ENCODE data around the gene GMEB1. TPM values are rescaled to one million over a fixed set of nuclear protein-coding genes. Genes with fewer than 3 reads are reported as not detected.

The GMEB1 gene
- polyA plus RNA-seq, 1 donor from 2014 or later, result 4.9 TPM

DNA sequence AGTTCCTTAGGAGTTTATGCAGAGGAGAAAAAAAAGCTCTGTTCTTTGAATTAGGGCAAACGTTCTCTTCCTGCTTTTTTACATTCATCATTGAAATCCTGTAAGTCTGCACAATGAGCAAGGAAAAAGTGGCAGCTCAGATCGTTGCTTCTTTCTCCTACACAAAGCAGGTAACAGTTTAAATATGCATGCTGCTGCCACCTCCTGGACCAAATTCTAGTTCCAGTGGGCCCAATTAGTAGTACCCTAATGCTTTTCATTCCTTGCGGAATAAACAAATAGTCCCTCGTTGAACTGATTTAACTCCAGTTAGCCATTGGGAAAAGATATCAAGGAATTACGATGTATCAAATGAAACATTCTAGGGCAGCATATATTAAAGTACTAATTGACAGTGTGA, 88.3 kb downstream of the GMEB1 start:
- H3K9me2 ChIP-seq (ENCODE audit: insufficient read depth, low read length), result no peaks in the 10 kb centered on the region
- no peak overlapping the region for H2AFZ ChIP-seq (ENCODE audit: low read depth, low read length)
- no peaks in the 10 kb centered on the region for H3K27me3 ChIP-seq (ENCODE audit: insufficient read depth, low read depth, low read length)
- peak overlapping the region; percentile 45 for H3K4me3 ChIP-seq (ENCODE audit: low read length)
- no peaks in the 10 kb centered on the region for H3K36me3 ChIP-seq (ENCODE audit: insufficient read depth, low read length)
- H3K9me3 ChIP-seq (ENCODE audit: low read length), result no peaks in the 10 kb centered on the region
- H3K27ac ChIP-seq (ENCODE audit: low read length), result no peak overlapping the region
- H3K79me2 ChIP-seq (replicated peaks; ENCODE audit: insufficient read depth, low read length), result peaks cover 99% of the 10 kb centered on the region
- H3F3A ChIP-seq (ENCODE audit: insufficient read depth, low read length, poor library complexity, severe bottlenecking), result no peaks in the 10 kb centered on the region
- peak overlapping the region; percentile 41 for H3K9ac ChIP-seq (ENCODE audit: low read length)
- no peak for TF ChIP-seq POLR2AphosphoS5 (IDR thresholded peaks at IDR 0.05)
- TF ChIP-seq TAF1 (IDR thresholded peaks at IDR 0.05; ENCODE audit: low read depth), result no peak
- TF ChIP-seq SMC3 (conservative IDR thresholded peaks at IDR 0.05; ENCODE audit: poor library complexity), result peak; percentile 31
- TF ChIP-seq EZH2 (IDR thresholded peaks at IDR 0.05; ENCODE audit: borderline replicate concordance, insufficient read depth, low read length, poor library complexity, severe bottlenecking), result no peak
- peak; percentile 18 for TF ChIP-seq RAD21 (conservative IDR thresholded peaks at IDR 0.05)
- TF ChIP-seq, protein P1, sequence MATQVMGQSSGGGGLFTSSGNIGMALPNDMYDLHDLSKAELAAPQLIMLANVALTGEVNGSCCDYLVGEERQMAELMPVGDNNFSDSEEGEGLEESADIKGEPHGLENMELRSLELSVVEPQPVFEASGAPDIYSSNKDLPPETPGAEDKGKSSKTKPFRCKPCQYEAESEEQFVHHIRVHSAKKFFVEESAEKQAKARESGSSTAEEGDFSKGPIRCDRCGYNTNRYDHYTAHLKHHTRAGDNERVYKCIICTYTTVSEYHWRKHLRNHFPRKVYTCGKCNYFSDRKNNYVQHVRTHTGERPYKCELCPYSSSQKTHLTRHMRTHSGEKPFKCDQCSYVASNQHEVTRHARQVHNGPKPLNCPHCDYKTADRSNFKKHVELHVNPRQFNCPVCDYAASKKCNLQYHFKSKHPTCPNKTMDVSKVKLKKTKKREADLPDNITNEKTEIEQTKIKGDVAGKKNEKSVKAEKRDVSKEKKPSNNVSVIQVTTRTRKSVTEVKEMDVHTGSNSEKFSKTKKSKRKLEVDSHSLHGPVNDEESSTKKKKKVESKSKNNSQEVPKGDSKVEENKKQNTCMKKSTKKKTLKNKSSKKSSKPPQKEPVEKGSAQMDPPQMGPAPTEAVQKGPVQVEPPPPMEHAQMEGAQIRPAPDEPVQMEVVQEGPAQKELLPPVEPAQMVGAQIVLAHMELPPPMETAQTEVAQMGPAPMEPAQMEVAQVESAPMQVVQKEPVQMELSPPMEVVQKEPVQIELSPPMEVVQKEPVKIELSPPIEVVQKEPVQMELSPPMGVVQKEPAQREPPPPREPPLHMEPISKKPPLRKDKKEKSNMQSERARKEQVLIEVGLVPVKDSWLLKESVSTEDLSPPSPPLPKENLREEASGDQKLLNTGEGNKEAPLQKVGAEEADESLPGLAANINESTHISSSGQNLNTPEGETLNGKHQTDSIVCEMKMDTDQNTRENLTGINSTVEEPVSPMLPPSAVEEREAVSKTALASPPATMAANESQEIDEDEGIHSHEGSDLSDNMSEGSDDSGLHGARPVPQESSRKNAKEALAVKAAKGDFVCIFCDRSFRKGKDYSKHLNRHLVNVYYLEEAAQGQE (IDR thresholded peaks at IDR 0.05; ENCODE audit: borderline replicate concordance), result no peak
- no peak for TF ChIP-seq MXI1 (conservative IDR thresholded peaks at IDR 0.05; ENCODE audit: poor library complexity, severe bottlenecking)
- TF ChIP-seq, protein P2, sequence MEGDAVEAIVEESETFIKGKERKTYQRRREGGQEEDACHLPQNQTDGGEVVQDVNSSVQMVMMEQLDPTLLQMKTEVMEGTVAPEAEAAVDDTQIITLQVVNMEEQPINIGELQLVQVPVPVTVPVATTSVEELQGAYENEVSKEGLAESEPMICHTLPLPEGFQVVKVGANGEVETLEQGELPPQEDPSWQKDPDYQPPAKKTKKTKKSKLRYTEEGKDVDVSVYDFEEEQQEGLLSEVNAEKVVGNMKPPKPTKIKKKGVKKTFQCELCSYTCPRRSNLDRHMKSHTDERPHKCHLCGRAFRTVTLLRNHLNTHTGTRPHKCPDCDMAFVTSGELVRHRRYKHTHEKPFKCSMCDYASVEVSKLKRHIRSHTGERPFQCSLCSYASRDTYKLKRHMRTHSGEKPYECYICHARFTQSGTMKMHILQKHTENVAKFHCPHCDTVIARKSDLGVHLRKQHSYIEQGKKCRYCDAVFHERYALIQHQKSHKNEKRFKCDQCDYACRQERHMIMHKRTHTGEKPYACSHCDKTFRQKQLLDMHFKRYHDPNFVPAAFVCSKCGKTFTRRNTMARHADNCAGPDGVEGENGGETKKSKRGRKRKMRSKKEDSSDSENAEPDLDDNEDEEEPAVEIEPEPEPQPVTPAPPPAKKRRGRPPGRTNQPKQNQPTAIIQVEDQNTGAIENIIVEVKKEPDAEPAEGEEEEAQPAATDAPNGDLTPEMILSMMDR (IDR thresholded peaks at IDR 0.05; ENCODE audit: poor library complexity, severe bottlenecking), result peak; percentile 46
- no peak overlapping the region for H3K4me2 ChIP-seq (ENCODE audit: low read length)
- H4K20me1 ChIP-seq (ENCODE audit: insufficient read depth), result peaks cover 48% of the 10 kb centered on the region

DNA sequence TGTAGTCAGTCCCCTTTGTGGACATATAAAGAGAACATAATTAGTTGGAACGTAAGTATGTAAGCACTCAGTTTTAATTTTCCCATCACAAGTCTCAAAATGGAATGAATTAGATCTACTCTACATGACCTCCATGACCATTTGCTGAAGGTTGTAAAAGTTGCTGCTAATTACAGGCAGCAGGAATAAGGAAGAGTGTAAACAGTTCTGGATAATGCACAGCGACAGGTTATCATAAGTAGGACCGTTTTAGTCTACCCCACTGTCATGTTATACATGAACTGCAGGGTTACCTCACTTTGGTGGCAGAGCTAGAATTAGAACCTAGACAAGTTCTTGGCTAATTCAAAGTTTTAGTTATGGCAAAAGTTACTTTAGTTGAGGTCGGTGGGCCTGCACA, 89.8 kb downstream of the GMEB1 start:
- TF ChIP-seq MXI1 (conservative IDR thresholded peaks at IDR 0.05; ENCODE audit: poor library complexity, severe bottlenecking) (no peak), RAD21 (conservative IDR thresholded peaks at IDR 0.05) (no peak), TAF1 (IDR thresholded peaks at IDR 0.05; ENCODE audit: low read depth) (no peak), SMC3 (conservative IDR thresholded peaks at IDR 0.05; ENCODE audit: poor library complexity) (no peak), POLR2AphosphoS5 (IDR thresholded peaks at IDR 0.05) (no peak), EZH2 (IDR thresholded peaks at IDR 0.05; ENCODE audit: borderline replicate concordance, insufficient read depth, low read length, poor library complexity, severe bottlenecking) (no peak), EP300 (conservative IDR thresholded peaks at IDR 0.05; ENCODE audit: poor library complexity, severe bottlenecking) (no peak)
- TF ChIP-seq, protein P1 (IDR thresholded peaks at IDR 0.05; ENCODE audit: borderline replicate concordance), result no peak
- TF ChIP-seq, protein P2 (IDR thresholded peaks at IDR 0.05; ENCODE audit: poor library complexity, severe bottlenecking), result no peak
- peaks cover 98% of the 10 kb centered on the region for H3K79me2 ChIP-seq (replicated peaks; ENCODE audit: insufficient read depth, low read length)
- H3K27ac ChIP-seq (ENCODE audit: low read length), result no peak overlapping the region
- no peak overlapping the region for H2AFZ ChIP-seq (ENCODE audit: low read depth, low read length)
- H3F3A ChIP-seq (ENCODE audit: insufficient read depth, low read length, poor library complexity, severe bottlenecking), result no peaks in the 10 kb centered on the region
- peaks cover 45% of the 10 kb centered on the region for H4K20me1 ChIP-seq (ENCODE audit: insufficient read depth)
- H3K9me2 ChIP-seq (ENCODE audit: insufficient read depth, low read length), result no peaks in the 10 kb centered on the region
- H3K4me2 ChIP-seq (ENCODE audit: low read length), result no peak overlapping the region
- no peaks in the 10 kb centered on the region for H3K36me3 ChIP-seq (ENCODE audit: insufficient read depth, low read length)
- H3K9ac ChIP-seq (ENCODE audit: low read length), result no peak overlapping the region
- no peaks in the 10 kb centered on the region for H3K9me3 ChIP-seq (ENCODE audit: low read length)
- no peaks in the 10 kb centered on the region for H3K27me3 ChIP-seq (ENCODE audit: insufficient read depth, low read depth, low read length)
- H3K4me3 ChIP-seq (ENCODE audit: low read length), result no peak overlapping the region
